Kidney (tissue), 14 donors: Measurements from ENCODE around the gene HSPA4. TPM values are rescaled to one million over a fixed set of nuclear protein-coding genes. Genes with fewer than 3 reads are reported as not detected.
A peak's percentile ranks its signal among the peaks of the same experiment; 100 is the strongest.

ENCODE experiments used
- DNase-seq, 5 donors: peaks; one replicate each; pipeline ENCODE4 v3.0.0-alpha.2; 2013 to 2020
- FAIRE-seq: peaks from 2 replicates; lab custom pipeline; 2012; peaks lifted over from hg19 to GRCh38; lab: Jason Lieb, UNC
- H3K27ac ChIP-seq, 2 donors: one replicate each; pipeline ENCODE4 v1.7.0; 2013; ENCODE audit warnings: low read depth in 2 of 2, low read length in 2 of 2, inconsistent platforms in 1 of 2
- H3K27me3 ChIP-seq: one replicate; pipeline ENCODE4 v1.7.1; 2013; ENCODE audit warnings: low read length, inconsistent platforms; ENCODE audit not compliant: control insufficient read depth, insufficient read depth
- H3K36me3 ChIP-seq, 3 donors: one replicate each; pipeline versions ENCODE4 v1.7.0 to v1.7.1; 2013; ENCODE audit warnings: low read length in 3 of 3, control low read depth in 1 of 3, inconsistent platforms in 1 of 3; ENCODE audit not compliant: insufficient read depth in 3 of 3, control insufficient read depth in 2 of 3
- H3K4me1 ChIP-seq, 3 donors: one replicate each; pipeline versions ENCODE4 v1.7.0 to v1.7.1; 2013; ENCODE audit warnings: low read length in 3 of 3, inconsistent platforms in 1 of 3, low read depth in 1 of 3; ENCODE audit not compliant: control insufficient read depth in 2 of 3, insufficient read depth in 2 of 3
- H3K4me3 ChIP-seq, 3 donors: one replicate each; pipeline versions ENCODE4 v1.7.0 to v1.8.1; 2013; ENCODE audit warnings: low read length in 3 of 3, control low read depth in 1 of 3, inconsistent platforms in 1 of 3
- H3K9ac ChIP-seq, 3 donors: one replicate each; pipeline versions ENCODE4 v1.7.0 to v1.7.1; 2013; ENCODE audit warnings: low read length in 3 of 3, control low read depth in 1 of 3, inconsistent platforms in 1 of 3
- H3K9me3 ChIP-seq, 3 donors: one replicate each; pipeline versions ENCODE4 v1.7.0 to v1.7.1; 2013; ENCODE audit warnings: low read length in 3 of 3, control low read depth in 1 of 3, inconsistent platforms in 1 of 3; ENCODE audit not compliant: control insufficient read depth in 2 of 3, insufficient read depth in 1 of 3
- CTCF ChIP-seq: IDR thresholded peaks from 3 replicates; pipeline ENCODE4 v1.5.1; 2012; ENCODE audit warnings: mild to moderate bottlenecking, moderate library complexity, borderline replicate concordance; ENCODE audit not compliant: insufficient read depth; ENCODE audit errors: extremely low read depth
- intact Hi-C: fragments of 100-400 bp; cut with DNase I; formaldehyde crosslinking; loops from one replicate; pipeline ENCODE4 v1.11.1; 2022
- polyA plus RNA-seq: library from polyadenylated mRNA; stranded (reverse); fragments of 350-450 nt; fragmentation: Illumina TruSeq; extraction: RNeasy Lipid Tissue Mini Kit (QIAGEN cat#74804); gene quantifications from one replicate; pipeline ENCODE4 v1.2.3, GENCODE V29; 2014; ENCODE audit warnings: low read depth, low replicate concordance; ENCODE audit not compliant: insufficient read depth
- total RNA-seq: library from RNA; stranded (reverse); fragmentation: NEBNext Ultra II Directional; extraction: Animal tissue kit (Norgen Biotek cat#: 25700); gene quantifications from one replicate; pipeline ENCODE4 v1.2.1, GENCODE V29; 2021
- donor health status: control.
- donor health status: control.
- donor health status: control.
- donor health status: control.
- donor health status: control.
- donor health status: DM: yes; HTN: yes; CAD: no.
- donor health status: Normal renal cell carcinoma (clear cell type).

The HSPA4 gene
- total and polyA plus RNA-seq, 2 donors from 2014 or later, result 79.7 to 81.5 TPM

GRCh38 chr5:133026664-133027153, 25.1 kb upstream of the HSPA4 start:
- peak overlapping the region; percentile 67 to 97 (median 83) for H3K4me3 ChIP-seq
- DNase-seq (no peak), FAIRE-seq (no peak)

GRCh38 chr5:133029416-133029815, 22.4 kb upstream of the HSPA4 start:
- Histone ChIP-seq H3K27ac (no peak overlapping the region), H3K36me3 (no peaks in the 10 kb centered on the region), H3K9me3 (no peaks in the 10 kb centered on the region), H3K9ac (no peak overlapping the region), H3K4me1 (peaks cover 0 to 3% (median 0%) of the 10 kb centered on the region in 3 donors), H3K27me3 (no peaks in the 10 kb centered on the region), H3K4me3 (no peak overlapping the region)
- no peak for DNase-seq
- intact Hi-C loops, result no loop called here
- FAIRE-seq, result no peak
- TF ChIP-seq CTCF, result no peak

More at GRCh38 chr5:133026664-133027153, 25.1 kb upstream of the HSPA4 start:
- Histone ChIP-seq H3K9ac (peak overlapping the region in 2 of 3 donors; percentile 56 to 62), H3K36me3 (no peaks in the 10 kb centered on the region), H3K9me3 (no peaks in the 10 kb centered on the region), H3K27me3 (no peaks in the 10 kb centered on the region), H3K27ac (peak overlapping the region; percentile 25 to 61), H3K4me1 (peaks cover 0 to 3% (median 0%) of the 10 kb centered on the region in 3 donors)
- TF ChIP-seq CTCF, result no peak
- intact Hi-C loops, result no loop called here

- Histone ChIP-seq H3K36me3 (no peaks in the 10 kb centered on the region), H3K9me3 (no peaks in the 10 kb centered on the region), H3K4me3 (no peak overlapping the region), H3K27me3 (no peaks in the 10 kb centered on the region), H3K4me1 (peaks cover 0 to 2% (median 0%) of the 10 kb centered on the region in 3 donors), H3K27ac (no peak overlapping the region), H3K9ac (no peak overlapping the region)
- no peak for DNase-seq
- FAIRE-seq, result no peak
- TF ChIP-seq CTCF, result no peak
- intact Hi-C loops, result no loop called here
These were observed 21.3 kb upstream of the HSPA4 start for GRCh38 chr5:133030343-133031005.
